ENCODE results near the gene SMG6.
A peak's percentile ranks its signal among the peaks of the same experiment; 100 is the strongest.

Gene SMG6

DNA sequence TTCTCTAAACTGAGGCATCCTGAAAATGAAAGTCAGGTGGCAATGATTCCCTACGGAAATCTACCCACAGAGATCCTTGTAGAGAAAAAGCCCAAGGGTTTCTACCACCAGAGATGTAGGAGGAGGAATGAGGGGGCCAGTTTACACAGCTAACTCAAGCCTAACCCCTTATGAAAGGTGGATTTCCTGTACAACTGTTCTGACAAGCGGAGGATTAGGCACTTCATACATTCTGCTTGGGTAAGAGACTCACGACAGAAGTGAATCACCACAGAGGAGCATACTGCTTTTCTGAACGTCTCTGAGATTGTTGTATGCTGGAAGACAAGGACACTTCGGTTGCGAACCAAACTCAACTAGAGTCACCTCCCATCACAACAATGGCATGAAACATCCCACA, 72.7 kb downstream of the SMG6 start:
- H3K4me3 ChIP-seq: no peak overlapping the region
- H3K27me3 ChIP-seq: no peaks in the 10 kb centered on the region
- intact Hi-C loops (cut with DNase I; ENCODE audit: low total_unique reads): no loop called here
- H3K9me3 ChIP-seq: no peaks in the 10 kb centered on the region
- TF ChIP-seq CTCF (IDR thresholded peaks at IDR 0.05): no peak
- DNase-seq: no peak
- H3K27ac ChIP-seq: peak overlapping the region; percentile 18 to 19
- H3K36me3 ChIP-seq: peaks cover 0 to 10% (median 0%) of the 10 kb centered on the region in 3 donors
- H3K4me1 ChIP-seq: peaks cover 0 to 48% (median 20%) of the 10 kb centered on the region in 4 donors

- peaks cover 0 to 17% (median 2%) of the 10 kb centered on the region in 4 donors for H3K4me1 ChIP-seq
- intact Hi-C loops (cut with DNase I; ENCODE audit: low total_unique reads): no loop called here
Measured at GRCh38 chr17:2227025-2227699, 76.4 kb downstream of the SMG6 start.

DNA sequence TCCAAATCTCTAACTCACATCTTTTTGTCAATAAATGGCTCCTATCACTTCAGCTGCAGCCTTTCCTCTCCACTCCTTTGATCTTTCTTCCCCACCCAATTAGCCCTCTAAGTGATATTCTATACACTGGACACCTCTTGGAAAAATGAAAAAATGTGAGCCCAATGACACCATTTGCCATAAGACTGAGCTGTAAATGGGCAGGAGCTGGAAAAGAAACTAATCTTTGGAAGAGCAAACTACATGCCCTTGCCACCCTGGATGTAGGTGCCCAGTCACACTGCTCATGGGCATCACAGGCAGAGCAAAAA, 80.0 kb downstream of the SMG6 start:
- intact Hi-C loops (cut with DNase I; ENCODE audit: low total_unique reads): no loop called here
- H3K36me3 ChIP-seq: no peaks in the 10 kb centered on the region
- H3K9me3 ChIP-seq: no peaks in the 10 kb centered on the region
- no peak for TF ChIP-seq CTCF (IDR thresholded peaks at IDR 0.05)
- no peak for DNase-seq
- H3K4me3 ChIP-seq: no peak overlapping the region
- H3K4me1 ChIP-seq: peaks cover 0 to 4% (median 0%) of the 10 kb centered on the region in 4 donors
- no peak overlapping the region for H3K27ac ChIP-seq
- H3K27me3 ChIP-seq: no peaks in the 10 kb centered on the region

More at GRCh38 chr17:2227025-2227699, 76.4 kb downstream of the SMG6 start:
- TF ChIP-seq CTCF (IDR thresholded peaks at IDR 0.05): no peak
- Histone ChIP-seq H3K27ac (no peak overlapping the region), H3K36me3 (no peaks in the 10 kb centered on the region), H3K9me3 (no peaks in the 10 kb centered on the region), H3K27me3 (no peaks in the 10 kb centered on the region), H3K4me3 (no peak overlapping the region)
- no peak for DNase-seq

GRCh38 chr17:2222901-2223616, 80.5 kb downstream of the SMG6 start:
- Histone ChIP-seq H3K9me3 (no peaks in the 10 kb centered on the region), H3K4me3 (no peak overlapping the region), H3K4me1 (peaks cover 0 to 4% (median 0%) of the 10 kb centered on the region in 4 donors), H3K27me3 (no peaks in the 10 kb centered on the region), H3K27ac (peak overlapping the region in 1 of 2 donors; percentile 1), H3K36me3 (no peaks in the 10 kb centered on the region)
- intact Hi-C loops (cut with DNase I; ENCODE audit: low total_unique reads): no loop called here
- TF ChIP-seq CTCF (IDR thresholded peaks at IDR 0.05): no peak
- peak; percentile 67 to 77 for DNase-seq

- H3K27ac ChIP-seq: no peak overlapping the region
Measured at GRCh38 chr17:2222301-2222700, 81.3 kb downstream of the SMG6 start.

More at GRCh38 chr17:2222301-2222700, 81.3 kb downstream of the SMG6 start:
- no peak for TF ChIP-seq CTCF (IDR thresholded peaks at IDR 0.05)
- intact Hi-C loops (cut with DNase I; ENCODE audit: low total_unique reads): no loop called here
- Histone ChIP-seq H3K9me3 (no peaks in the 10 kb centered on the region), H3K27me3 (no peaks in the 10 kb centered on the region), H3K4me3 (no peak overlapping the region), H3K36me3 (no peaks in the 10 kb centered on the region), H3K4me1 (peaks cover 0 to 4% (median 0%) of the 10 kb centered on the region in 4 donors)
- no peak for DNase-seq
